NCI-H2196 (cell line): Measurements from ENCODE around the gene ZNF541.
"Not testable (repeated sequence)": the region's sequence is repeated elsewhere in the genome, so short reads cannot be mapped to it uniquely, and the experiment has no call there.

Experiments
- DNase-seq: peaks from one replicate; lab custom pipeline; 2025; ENCODE audit not compliant: unreplicated experiment; lab: John Stamatoyannopoulos, UW

ZNF541 gene

DNA sequence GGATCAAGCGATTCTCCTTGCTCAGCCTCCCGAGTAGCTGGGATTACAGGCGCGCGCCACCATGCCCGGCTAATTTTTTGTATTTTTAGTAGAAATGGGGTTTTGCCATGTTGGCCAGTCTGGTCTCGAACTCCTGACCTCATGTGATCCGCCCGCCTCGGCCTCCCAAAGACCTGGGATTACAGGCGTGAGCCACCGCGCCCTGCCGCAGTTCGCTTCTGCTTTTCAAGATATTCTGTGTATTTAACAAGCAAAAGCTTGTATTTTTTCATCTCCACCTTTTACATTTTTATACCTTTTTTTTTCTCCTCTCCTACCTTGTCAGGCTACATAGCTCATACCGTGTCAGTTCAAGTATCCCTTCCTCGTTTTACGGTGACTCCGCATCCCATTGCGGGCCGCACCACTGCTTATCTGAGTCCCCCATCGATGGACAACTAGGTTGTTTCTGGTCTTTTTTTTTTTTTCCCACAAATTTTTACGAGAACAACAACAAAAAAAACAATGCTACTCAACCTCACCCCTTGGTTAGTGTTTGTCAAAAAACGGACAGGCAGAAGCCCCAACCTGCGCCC is 26.8 kb upstream of the ZNF541 start:
- DNase-seq: not testable (repeated sequence)

DNA sequence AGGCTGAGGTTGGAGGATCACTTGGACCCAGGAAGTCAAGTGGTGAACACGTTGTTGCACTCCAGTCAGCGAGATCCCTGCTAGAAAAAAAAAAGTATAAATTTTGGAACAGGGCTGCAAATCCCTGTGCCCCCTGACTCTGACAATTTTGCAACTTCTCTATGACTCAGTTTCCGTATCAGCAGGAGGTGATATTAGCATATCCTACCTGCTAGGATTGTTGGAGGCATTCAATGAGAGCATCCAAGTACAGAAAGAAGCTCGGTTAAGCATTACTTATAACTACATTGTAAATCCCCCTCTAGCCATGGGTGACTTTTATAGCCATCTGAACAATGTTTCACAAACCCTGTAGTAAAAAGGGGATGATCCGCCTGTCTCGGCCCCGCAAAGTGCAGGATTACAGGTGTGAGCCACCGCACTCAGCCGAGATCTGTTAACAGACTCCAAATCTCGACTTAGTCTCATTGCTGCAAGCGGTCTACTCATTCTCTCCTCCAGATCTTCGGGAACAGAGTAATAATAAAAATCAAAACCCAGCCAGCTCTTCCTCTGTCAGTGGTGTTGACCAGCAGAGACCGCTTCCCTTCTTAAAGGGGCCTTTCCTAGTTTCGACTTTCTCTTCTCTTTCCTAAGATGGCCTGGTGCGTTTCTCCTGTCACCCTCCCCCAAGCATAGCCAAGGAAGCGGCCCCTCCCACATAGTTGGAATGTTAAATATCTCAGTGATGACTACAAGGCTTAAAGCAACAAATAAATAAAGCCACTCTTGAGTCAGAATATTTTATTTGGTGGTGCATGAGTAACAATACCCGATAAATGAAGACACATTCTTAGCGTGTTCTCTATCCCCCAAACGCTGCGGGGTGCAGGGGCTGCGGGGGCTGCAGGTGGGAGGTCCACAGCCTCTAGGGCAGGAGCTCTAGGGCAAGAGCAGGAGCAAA is 25.7 kb upstream of the ZNF541 start:
- DNase-seq: no peak

DNA sequence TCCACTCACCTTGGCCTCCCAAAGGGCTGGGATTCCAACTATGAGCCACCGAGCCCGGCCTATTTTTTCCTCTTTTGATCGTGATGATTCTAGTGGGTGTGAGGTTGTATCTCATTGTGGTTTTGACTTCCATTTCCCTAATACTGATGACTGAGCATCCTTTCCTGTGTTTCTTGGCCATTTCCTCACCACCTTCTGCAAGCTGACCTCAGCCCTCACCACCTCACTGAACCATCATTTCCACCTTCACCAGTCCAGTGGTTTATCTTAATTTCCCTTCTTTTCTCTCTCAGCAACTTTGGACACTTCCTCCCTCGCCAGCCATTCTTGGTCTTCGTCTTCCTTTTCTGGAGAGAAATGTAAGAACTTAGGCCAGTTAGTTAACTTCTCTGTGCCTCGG is 23.0 kb upstream of the ZNF541 start:
- DNase-seq: no peak

DNA sequence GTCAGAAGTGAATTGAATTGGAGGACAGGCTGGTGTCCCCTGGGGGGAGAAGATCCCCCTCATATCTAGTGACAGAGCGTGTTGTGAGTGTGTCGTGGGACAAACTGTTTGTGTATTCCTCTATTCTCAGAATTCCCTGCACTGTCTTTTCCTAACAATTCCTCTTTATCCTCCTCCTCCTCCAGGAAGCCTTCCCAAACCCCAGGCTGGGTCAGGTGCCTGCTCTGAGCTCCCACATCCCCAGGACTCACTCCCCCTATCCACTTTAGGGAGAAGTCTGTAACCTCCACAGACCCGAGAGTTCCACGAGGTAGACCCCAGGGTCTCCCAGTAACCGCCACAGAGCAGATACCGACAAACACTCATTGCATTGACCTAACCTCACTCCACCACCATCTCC is 20.9 kb upstream of the ZNF541 start:
- DNase-seq: no peak

DNA sequence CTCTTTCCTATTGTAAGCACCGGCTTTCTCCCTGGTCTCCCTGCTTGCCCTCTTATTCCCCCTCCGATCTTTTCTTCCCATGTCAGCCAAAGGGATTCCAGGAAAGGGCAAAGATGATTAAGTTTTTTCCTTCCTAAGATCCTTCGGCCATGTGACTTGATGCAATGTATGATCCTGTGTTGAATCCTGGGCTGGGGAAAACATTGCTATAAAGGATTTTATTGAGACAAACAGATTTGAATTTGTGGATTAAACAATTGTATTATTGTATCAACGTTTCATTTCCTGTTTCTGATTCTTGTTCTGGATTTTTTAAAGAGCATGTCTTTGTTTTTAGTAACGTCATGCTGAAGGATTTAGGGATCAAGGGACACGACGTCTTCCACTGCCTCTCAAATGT is 16.9 kb upstream of the ZNF541 start:
- no peak for DNase-seq

DNA sequence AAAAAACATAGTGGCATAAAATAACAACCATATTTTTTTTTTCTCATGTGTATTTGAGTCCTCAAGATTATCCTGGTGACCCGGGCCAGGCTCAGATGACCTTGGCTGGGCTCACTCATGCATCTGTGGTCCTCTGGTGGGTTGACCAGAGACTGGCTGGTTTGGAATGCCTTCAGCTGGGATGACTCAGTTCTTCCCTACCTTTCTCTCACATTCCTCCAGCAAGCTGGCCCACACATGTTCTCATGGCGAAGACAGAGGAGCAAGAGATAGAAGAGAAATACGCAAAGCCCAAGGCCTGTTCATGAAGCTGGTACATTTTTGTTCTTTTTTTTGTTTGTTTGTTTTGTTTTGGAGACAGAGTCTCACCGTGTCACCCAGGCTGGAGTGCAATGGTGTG is 14.3 kb upstream of the ZNF541 start:
- no peak for DNase-seq

DNA sequence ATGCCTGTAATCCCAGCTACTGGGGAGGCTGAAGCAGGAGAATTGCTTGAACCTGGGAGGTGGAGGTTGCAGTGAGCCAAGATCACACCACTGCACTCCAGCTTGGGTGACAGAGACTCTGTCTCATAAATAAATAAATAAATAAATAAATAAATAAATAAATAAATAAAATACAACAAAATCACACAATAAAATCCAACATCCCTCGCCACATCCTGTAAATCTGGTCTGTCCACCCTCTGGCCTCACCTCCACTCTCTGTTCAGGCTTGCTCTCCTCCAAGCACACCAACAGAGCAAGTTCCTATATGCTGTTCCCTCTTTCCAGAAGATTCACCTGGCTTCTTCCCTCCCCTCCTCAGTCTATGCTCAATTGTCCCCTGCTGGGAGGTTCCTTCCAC is 10.2 kb upstream of the ZNF541 start:
- DNase-seq: not testable (repeated sequence)

DNA sequence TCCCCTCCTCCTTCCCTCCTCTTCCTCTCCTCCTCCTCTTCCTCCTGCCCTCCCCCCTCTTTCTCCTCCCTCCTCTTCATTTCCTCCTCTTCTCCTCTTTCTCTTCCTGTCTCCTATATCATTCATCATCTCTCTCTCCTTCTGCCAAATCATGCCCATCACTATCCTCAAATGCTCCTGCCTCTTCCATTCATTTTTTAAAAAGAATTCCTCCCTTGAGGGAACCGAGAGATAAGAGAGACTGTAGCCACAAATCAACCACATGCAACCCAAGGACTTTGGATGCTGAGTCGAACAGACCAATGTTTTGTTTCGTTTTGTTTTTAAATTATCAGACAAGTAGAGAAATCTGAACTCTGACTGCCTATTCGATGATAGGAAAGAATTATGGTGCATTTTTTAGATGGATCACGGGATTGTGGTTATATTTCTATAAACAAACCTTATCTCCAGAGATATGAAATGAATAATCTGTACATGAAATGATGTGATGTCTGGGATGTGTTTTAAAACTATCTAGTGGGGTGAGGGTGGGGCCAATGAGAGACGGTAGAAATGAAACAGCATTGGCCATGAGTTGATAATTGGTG is 9.5 kb upstream of the ZNF541 start:
- DNase-seq: no peak

DNA sequence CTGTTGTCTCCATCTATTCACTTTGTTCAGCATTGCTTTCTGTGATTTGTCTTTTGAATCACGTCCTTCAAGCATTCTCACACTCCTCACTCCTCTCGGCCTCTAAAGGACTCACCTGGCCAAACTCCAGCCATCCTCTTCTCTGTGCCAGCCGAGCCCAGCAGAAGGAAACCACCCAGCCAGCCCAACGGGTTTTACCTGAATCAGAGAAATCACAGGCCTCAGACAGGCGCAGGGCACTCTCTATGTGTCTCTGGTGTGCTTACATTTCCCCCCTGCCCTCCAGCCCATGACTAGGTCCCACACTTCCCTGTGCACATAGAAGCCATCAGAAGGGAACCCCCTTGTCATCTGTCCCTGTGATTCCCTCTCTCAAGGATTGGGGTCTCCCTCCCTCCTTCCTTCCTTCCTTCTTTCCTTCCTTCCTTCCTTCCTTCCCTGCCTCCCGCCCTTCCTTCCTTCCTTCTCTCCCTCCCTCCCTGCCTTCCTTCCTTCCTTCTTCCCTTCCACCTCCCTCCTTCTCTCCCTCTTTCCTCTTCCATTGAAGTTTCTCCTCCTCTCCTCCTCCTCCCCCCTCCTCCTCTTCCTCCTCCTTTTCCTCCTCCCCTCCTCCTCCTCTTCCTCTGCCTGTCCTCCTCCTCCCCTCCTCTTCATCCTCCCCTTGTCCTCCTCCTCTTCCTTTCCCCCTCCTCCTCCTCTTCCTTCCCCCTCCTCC is 8.8 kb upstream of the ZNF541 start:
- DNase-seq: peak; percentile 33

DNA sequence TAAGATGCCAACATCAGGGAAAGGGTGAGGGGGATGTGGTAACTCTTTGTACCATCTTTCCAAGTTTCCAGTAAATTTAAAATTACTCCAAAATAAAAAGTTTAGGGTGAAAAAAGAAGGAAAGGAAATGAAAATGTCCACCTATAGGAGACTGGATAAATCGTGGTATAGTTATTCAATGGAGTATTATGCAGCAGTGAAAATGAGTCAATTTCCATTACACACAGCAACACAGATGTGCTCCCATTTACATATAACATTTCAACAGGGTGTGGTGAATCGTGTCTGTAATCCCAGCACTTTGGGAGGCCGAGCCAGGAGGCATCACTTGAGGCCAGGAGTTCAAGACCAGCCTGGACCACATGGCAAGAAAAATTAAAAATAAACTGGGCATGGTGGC is 7.4 kb upstream of the ZNF541 start:
- no peak for DNase-seq

DNA sequence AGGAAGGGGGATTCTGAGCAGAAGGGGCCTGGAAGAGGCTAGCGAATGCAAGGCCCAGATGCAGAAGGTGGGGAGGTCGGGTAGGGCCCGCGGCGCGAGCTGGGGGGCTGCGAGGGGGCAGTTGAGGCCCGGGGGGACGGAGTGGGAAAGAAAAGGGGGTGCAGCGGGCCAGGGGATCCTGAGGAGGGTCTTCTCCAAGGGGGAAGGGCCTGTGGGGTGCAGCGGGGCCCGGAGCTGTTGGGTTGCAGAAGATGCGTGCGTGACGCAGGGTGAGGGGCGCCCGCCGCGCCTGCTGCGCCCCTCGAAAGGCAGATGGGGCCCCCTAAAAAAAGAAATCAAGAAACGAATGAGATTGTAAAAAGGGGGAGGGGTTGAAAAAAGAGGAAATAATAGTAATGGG is 313 bp downstream of the ZNF541 start:
- DNase-seq: no peak

DNA sequence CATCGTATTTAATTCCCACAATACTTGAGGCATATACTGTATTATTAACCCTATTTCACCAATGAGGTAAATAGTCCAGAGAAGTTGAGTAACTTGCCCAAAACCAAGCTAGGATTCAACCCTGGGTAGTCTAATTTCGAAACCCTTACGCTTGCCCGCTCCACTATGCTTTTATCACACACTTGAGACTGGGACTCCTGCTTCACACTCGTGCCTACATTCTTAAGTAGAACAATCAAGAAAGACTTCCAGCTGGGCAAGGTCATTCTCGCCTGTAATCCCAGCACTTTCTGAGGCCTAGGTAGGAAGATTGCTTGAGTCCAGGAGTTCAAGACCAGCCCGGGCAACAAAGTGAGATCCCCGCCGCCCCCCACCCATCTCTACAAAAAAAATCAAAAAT is 3.6 kb downstream of the ZNF541 start:
- no peak for DNase-seq

DNA sequence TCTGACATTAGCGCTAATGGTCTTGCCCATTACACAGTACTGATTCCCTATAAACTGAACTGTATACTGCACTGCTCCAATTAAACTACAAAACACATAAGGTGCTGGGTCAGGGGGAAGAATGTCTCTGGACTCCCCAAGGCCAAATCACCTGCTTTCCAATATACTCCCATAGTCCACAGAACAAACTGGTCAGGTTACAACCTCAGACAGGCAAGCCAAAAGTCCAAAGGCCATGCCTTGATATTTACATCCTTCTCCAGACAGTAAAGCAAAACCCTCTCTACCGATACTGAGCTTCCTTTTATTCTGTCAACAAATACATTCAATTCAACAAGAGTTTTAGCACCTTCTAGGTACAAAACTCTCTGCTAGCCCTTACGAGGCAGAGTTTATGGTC is 8.9 kb downstream of the ZNF541 start:
- DNase-seq: no peak

DNA sequence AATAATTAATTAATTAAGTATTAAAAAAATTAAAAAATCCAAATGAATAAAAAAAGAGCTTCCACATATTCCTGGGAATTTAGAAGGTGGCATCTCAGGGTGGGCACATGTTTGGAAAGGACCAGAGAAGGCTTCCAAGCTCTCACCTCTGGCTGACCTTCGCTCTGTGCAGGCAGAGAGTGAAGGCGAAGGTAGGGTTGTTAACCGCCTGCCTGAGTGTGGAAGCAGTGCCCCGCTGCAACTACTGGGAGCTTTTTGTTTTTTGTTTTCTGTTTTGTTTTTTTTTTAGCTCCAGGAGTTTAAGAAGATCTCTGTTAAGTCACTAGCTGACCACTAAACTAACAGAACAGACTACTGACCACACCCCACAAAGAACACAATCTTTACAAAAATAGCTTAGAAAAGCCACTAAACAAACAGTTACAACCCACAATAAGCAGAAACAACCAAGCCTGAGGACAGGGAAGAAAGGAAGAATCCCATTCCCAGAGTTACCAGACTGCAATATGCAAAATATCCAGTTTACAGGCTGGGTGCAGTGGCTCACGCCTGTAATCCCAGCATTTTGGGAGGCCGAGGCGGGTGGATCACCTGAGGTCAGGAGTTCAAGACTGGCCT is 11.4 kb downstream of the ZNF541 start:
- DNase-seq: no peak

DNA sequence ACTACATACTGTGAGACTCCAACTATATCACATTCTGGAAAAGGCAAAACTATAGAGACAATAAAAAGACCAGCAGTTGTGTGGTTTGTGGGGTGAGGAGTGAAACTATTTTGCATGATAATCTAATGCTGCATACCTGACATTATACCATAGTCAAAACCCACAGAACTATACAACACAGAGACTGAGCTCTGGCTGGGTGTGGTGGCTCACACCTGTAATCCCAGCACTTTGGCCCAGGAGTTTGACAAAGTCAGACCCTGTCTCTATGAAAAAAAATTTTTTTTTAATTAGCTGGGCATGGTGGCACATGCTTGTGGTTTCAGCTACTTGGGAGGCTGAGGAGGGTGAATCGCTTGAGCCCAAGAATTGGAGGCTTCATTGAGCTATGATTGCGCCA is 11.9 kb downstream of the ZNF541 start:
- DNase-seq: no peak

DNA sequence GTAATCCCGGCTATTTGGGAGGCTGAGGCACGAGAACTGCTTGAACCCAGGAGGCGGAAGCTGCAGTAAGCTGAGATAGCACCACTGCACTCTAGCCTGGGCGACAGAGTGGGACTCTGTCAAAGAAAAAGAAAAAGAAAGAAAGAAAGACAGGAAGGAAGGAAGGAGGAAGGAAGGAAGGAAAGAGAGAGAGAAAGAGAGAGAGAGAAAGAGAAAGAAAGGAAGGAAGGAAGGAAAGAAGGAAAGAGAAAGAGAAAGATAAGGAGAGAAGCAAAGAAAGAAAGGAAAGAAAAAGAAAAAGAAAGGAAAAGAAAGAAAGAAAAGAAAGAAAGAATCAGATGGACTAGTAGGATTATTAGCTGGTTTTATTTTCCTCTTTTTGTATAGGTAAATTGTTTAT is 22.8 kb downstream of the ZNF541 start:
- DNase-seq: no peak

DNA sequence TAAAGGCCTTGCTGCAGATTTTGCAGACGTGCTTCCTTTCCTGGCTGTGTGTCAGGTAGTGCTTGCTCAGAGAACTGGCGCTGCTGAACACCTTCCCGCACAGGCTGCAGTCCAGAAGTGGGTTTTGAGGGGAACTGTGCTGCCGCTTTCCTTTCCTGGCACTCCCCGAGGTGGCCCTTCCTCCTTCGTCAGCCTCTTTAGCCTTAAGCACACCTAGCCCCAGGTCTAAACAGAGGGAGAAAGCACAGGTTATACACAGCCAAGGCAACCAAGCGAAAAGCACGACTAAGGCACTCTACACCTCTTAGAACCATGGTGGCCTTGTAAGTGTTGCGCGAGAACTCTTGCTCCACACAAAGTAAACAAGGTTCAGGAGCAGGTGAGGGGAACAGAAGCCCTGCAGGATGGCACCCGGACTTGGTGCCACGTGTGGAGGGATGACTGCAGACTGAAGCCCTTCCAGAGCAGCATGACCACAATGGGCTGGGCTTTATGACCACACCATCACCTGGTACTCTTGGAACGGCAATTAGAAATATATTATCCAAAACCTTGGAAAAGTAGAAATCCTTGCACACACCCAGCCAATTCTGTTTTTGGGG is 23.6 kb downstream of the ZNF541 start:
- DNase-seq: no peak

DNA sequence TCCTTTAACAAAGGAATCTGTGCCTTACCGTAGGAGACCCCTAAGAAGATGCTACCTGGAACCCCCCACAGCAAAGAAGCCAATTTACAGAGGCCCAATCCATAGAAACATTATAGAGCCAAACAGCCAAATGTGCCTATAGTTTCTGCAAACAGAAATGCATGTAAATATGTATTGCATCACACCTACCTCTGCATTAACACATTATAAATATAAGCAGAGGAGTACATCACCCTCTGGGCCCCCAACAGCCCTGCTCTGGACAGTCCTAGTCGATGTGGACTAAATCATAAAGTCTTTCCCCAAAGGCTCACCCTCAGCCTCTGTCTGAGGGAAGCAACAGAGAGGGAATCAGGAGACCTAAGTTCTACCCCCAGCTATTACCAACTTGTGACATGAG is 25.7 kb downstream of the ZNF541 start:
- DNase-seq: no peak

DNA sequence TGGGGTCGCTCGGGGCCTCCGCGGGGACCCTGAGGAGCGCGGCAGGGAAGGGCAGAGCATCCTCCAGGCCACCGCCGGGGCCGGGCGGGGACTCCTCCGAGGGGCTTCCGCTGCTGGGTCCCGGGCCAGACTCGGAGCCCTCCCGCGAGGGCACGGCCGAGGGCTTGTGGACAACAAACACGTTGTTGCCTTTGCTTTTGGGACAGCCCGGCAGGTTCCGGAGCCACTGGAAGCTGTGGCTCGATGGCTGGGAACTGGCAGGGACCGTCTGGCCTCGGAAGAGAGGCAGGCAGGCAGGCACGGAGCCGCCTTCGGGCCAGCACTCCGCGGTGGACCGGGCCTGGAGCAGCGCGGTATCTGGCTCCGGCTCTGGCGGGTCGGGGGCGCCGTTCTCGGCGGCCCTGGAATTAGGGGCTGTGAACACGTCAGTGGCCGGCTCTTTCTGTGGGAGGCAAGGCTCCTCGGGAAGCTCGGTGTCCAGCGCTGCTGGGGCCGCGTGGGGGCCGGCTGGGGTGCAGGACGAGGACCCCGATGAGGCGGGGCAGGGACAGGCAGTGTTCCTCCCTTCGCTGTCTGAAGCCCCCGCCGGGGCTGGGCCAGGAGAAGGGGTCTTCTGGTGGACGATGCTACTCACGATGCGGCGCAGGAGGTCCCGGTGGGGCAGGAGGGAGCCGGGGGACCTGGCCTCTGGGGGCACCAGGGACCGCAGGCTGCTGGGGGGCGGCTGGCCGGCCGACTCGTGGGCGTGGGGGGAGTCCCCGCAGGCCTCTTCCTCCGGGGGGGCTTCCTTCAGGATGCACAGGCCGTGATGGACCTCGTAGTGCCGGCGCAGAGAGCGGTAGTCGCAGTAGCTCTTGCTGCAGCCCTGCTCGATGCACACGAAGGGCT is 27.6 kb downstream of the ZNF541 start:
- DNase-seq: no peak

DNA sequence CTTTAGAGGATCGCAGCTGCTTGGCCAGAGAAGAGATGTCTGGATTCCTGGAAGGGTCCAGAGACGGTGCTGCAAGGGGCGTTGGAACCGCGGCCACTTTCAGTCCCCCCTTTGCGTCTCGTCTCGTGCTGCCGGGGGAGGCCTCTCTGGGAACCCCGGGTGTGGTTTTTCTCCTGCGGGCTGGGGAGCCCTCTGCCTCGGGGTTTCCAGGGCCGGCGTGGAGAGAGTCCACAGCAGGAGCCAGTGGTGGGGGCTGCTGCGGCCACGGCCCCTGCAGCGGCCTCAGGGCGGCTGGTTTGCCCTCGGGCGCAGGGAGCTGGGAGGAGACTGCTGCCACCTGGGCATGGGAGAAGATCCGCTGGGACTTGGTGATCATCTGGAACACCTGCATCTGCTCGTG is 28.5 kb downstream of the ZNF541 start:
- no peak for DNase-seq
